GM19043 (cell line): ENCODE results near the gene NFE2.
A peak's percentile ranks its signal among the peaks of the same experiment; 100 is the strongest.
"Not testable (repeated sequence)": the region's sequence is repeated elsewhere in the genome, so short reads cannot be mapped to it uniquely, and the experiment has no call there.

Source experiments
- ATAC-seq: cut with Tn5 transposase; IDR thresholded peaks from one replicate; pipeline ENCODE4 v1.9.1; 2021; ENCODE audit warnings: low read depth; ENCODE audit not compliant: unreplicated experiment

NFE2 gene

DNA sequence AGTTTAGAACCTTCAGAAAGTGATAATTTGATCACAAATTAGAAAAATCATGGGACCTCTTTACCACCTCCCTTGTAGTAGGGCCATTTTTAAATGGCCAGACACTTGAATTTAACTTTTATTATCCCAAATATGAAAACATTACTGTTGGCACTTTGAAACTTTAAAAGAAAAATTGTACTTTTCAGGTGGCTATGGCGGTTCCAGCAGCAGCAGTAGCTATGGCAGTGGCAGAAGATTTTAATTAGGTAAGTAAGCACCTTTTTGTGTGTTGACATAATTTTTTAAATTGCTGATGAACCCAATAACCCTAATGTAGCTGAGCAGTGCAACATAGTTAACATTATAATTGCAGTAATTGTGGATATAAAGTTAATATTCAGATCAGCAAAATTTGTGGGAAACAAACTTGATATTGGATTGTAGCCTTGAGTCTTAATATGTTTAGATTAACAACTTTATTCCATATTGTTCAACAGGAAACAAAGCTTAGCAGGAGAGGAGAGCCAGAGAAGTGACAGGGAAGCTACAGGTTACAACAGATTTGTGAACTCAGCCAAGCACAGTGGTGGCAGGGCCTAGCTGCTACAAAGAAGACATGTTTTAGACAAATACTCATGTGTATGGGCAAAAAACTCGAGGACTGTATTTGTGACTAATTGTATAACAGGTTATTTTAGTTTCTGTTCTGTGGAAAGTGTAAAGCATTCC is 16.6 kb downstream of the NFE2 start:
- ATAC-seq: not testable (repeated sequence)

DNA sequence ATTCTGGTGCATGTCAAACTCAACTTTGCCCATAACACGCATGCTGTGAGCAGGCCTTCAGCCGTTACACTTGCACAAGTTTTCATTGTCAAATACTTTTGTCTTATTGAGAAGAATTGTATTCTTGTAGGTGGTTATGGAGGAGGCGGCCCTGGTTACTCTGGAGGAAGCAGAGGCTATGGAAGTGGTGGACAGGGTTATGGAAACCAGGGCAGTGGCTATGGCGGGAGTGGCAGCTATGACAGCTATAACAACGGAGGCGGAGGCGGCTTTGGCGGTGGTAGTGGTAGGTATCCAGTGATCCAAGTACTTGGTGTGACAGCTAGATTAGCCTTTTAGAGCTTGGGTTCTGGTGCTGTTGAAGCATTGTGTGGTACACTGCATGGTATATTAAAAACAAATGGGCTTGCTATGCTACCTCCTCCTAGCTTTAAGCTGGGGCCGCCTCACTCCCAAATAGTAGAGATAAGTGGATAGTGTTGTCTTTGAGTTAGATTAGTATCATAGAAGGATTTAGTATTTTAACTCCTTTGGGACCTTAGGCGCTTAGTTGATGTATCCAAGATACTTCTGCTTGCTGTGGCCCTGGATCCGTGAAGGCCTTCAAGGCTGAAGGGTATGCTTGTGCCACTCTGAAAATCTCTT is 17.7 kb downstream of the NFE2 start:
- no peak for ATAC-seq

DNA sequence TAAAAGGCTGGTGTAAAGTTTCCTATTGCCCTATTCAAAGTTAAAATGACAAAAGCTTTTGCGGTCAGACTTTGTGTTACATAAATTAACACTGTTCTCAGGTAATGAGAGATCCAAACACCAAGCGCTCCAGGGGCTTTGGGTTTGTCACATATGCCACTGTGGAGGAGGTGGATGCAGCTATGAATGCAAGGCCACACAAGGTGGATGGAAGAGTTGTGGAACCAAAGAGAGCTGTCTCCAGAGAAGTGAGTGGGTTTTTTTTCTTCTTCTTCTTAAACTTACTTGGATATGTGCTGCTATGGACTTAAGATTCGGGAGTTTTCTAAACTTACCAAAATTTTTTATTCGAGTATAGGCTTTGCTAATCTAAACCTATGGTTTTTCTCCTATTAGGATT is 19.1 kb downstream of the NFE2 start:
- ATAC-seq: not testable (repeated sequence)

DNA sequence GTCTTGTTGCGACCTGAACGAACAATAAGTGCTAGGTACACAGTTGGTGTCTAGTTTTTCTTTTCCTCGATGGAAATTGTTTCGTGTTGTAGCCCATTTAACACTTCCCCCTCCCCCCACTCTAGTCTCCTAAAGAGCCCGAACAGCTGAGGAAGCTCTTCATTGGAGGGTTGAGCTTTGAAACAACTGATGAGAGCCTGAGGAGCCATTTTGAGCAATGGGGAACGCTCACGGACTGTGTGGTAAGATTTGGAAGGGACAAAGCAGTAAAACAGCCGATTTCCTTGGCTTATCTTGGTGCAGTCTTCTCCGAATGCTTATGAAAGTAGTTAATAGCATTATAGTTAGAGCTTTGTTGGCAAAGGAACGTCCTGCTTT is 19.6 kb downstream of the NFE2 start:
- not testable (repeated sequence) for ATAC-seq

DNA sequence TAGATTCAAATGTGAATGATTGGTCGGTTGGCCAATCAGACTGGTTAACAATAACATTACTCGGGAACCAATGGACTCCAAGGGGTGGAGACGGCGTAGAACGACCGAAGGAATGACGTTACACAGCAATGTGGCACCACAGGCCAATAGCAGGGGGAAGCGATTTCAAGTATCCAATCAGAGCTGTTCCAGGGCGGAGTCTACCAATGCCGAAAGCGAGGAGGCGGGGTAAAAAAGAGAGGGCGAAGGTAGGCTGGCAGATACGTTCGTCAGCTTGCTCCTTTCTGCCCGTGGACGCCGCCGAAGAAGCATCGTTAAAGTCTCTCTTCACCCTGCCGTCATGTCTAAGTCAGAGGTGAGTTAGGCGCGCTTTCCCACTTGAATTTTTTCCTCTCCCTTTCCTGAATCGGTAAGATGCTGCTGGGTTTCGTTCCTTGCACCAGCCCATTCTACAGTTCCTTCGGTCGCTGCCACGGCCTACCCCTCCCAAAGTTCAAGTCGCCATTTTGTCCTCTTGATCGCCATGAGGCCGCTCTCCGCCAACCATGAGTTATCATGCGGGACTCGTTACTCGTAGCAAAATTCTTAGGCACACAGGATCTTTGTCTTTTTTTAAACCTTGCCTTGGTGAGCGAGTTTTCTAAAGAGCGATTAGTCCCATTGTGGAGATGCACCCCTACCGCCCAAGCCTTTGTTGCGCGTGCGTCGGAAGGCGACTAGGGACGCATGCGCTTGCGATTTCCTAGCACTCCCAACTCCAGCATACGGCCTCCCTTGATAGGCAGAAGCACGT is 20.2 kb downstream of the NFE2 start, which contains the start of gene HNRNPA1:
HNRNPA1 (plus strand) TSS at position 259 of the 793 bp plus-strand sequence; CDS start at position 341, 82 bp downstream.
- peak; percentile 75 for ATAC-seq

DNA sequence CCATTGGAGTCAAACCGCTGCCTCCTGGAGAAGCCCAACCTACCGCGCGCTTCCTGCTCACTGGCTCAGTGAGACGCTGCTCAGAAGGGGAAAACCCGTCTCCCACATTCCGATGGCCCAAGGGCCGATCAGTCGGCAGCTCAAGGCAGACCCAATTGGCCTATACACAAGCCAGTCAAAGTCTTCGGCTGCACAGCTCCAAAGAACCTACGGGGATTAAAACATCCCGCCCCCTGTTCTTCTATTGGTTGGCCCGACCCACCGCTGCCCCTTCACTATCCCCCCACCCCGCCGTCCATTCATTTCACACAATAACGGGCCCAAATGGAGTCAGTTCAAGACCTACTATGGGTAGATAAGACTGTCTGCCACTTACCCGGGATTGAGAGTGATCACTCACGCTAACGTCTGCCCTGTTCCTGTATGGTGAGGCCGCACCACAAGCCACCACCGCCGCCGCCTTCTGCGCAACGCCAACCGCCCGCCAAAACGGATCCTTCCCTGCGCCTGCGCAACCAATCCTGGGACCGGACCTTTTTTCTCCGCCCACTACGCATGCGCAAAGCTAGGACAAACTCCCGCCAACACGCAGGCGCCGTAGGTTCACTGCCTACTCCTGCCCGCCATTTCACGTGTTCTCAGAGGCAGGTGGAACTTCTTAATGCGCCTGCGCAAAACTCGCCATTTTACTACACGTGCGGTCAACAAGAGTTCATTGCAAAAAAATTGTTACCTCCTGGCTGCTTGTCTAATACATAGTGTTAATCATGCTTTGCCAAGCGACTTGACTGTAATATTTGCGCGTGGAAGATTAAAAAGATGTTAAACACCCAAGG is 21.0 kb downstream of the NFE2 start, which contains the start of gene CBX5:
CBX5 (minus strand) TSS at position 491 of the 836 bp plus-strand sequence. CDS start 22,472 bp downstream, outside the sequence.
- peak; percentile 67 for ATAC-seq

DNA sequence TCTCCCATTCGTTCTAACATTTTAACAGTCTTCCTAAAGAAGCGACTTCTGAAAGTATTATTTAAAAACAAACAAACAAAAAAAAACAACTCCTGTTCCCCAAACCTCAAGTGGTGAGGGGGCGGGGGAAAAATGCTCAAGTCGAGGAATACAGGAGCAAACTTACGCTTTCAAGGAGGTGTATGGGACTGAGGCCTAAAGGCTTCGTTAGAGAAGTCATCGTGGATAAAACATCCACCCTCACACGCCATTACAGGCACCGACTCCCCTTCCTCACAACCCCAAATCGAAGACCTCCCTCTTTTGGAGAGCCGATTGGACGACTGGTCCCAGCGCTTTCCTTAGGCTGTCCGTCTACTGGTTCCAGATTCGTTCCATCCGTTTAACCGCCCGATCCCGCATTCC is 21.6 kb downstream of the NFE2 start:
- ATAC-seq: peak; percentile 2

DNA sequence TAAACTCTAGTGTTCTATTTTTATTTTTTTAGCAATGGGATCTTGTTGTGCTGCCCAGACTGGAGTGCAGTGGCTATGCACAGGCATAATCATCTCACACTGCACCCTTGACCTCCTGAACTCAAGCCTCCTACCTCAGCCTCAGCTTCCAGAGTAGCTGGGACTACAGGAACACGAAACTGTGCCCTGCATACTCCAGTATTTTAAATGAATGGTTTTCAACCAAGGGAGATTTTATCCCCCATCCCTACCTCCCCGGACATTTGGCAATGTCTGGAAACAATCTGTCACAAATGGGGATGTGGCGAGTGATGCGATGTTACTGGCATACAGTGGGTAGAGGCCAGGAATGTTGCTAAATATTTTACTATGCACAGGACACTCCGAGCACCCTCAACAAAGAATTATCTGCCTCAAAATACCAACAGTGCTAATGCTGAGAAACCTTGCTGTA is 23.0 kb downstream of the NFE2 start:
- no peak for ATAC-seq

DNA sequence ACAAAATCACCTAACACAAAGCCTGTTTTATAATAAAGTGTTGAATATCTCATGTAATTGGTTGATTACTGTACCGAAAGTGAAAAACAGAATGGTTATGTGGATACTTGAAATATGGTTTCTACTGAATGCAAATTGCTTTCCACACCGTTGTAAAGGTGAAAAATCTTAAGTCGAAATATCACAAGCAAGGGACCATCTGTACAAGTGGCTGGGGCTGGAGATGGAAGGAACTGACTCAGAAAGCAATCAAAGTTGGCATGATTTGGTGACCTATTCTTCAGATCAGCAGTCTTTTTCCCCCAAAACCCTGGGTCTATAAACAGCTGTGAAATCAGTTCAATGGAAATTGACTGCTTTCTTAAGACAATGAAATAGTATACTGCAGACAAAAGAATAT is 24.4 kb downstream of the NFE2 start:
- ATAC-seq: no peak

DNA sequence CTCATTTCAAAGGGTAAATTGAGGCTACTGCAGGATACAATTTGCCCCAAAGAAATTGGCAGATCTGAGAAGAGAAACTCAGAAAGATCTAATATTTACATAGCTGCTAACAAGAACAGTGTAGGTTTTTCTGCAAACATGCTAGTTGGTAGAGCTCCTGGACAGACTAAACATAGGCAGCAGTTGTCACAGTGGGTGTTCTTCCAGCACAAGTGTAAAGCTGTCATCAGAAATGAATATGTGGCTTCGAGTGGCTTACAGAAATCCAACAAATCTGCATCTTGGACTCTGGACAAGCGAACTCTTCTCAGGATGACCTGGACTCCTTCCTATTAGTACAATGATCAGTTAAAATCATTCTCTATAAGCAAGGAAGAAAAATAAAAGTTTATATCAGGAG is 26.8 kb downstream of the NFE2 start:
- ATAC-seq: no peak

DNA sequence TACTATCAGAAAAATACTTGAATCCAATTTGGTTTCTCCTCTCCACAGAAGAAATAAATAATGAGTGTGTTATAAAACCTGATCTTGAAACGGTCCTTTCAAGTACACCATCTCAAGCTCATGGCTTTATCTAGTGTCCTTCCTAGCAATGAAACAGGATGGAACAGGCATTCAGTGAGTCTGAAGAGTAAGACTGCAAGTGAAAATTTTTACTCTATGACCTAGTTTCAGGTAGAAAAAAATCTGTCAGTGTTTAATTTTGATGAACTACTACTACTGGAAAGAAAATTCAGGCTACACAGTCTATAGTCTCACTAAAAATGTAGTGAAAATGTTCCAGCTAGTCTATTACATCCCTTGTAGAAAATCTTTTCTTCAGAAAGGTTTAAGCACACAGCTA is 28.6 kb downstream of the NFE2 start:
- no peak for ATAC-seq

DNA sequence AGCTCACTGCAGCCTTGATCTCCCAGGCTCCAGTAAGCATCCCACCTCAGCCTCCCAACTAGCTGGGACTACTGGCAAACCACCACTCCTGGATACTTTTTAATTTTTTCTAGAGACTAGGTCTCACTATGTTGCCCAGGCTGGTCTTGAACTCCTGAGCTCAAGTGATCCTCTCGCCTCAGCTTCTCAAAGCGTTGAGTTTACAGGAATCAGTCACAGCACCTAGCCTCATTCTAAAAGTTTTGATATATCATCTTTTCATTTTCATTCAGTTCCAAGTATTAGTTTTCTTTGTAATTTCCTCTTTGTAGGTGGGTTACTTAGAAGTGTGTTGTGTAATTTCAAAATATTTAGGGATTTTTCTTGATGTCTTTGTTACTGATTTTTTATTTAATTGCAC is 30.5 kb downstream of the NFE2 start:
- ATAC-seq: no peak

DNA sequence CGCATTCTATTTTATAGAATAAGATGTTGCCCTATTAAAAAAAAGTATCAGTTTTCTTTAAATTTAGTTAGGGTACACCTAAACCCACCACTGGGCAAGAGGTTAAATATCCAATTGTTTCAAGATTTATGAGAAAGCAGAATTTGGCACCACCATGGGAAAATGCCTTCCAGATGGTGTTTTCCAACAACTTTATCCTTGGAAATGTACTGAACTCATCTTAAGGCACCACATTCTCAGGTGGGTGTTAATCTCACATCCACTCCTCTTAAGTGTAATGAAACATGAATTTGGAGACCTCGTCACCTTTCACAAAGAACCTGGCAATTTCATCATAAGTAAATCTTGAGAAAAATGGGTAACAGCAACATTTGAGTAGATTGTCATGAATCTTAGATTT is 34.0 kb downstream of the NFE2 start:
- ATAC-seq: no peak

DNA sequence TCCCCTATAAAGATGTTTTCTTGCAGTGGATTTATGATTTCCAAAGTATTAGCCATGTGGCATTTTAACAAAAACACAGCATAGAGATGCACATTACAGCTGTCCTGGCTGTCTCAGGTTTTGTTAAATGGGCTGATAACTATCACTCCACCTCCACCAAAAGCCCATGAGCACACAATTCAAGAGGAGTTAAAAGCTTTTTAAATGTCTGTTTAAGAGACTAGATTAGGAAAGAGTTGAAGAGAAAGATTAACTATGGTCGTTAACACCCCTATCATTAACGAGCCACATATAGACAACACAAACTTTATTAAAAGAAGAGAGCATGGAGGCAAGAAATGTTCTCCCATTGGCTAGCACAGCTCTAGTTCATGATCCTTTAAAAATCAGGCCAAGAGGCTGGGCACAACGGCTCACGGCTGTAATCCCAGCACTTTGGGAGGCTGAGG is 35.4 kb downstream of the NFE2 start:
- no peak for ATAC-seq

DNA sequence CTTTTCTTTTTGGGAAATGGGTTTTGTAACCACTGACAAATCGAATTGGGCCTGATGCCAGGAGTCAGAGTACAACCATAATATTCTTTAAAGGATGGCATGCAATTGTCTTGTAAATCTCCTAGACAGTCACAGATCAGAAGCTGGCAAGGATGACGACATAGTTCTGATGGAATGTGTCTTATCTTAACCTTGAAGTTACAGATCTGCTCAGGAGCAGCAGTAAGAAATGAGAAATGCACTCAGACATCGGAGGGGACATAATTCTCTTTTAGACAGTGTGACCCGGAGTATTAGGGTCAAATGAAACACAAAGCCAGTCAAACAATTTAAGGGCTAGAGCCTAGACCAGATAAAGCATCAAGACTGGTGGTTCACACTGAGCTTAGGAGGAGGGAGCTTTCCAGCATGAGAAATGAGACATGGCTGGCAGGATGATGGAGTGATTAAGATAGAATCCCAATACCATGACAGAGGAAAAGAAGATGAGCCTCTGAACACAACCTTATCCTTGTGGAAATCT is 38.4 kb downstream of the NFE2 start:
- no peak for ATAC-seq

DNA sequence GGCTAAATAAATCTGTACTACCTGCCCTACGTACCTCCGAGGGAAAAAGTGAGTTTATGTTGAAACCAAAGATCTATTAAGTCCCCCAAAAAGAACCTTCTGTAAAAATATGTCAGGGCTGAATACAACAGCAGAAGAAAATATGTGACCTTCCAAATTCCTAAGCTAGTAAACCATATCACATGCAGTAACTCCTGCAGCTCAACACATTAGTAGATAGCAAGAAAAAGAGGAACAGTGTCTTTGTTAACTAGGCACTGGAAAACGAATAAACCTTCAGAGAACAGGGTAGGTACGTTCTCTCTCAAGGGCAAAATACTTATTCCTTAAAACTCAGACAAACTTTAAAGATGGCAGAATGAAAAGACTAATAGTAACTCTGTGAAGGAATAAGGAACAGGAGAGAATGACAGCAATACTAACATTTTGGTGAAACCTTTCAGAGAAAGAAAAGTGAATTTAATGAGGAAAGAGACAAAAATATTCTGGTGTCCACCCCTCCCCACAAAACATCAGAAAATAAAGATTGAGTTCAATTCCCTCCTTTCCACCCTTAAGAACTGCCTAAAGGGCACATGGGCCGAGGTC is 38.9 kb downstream of the NFE2 start:
- no peak for ATAC-seq

DNA sequence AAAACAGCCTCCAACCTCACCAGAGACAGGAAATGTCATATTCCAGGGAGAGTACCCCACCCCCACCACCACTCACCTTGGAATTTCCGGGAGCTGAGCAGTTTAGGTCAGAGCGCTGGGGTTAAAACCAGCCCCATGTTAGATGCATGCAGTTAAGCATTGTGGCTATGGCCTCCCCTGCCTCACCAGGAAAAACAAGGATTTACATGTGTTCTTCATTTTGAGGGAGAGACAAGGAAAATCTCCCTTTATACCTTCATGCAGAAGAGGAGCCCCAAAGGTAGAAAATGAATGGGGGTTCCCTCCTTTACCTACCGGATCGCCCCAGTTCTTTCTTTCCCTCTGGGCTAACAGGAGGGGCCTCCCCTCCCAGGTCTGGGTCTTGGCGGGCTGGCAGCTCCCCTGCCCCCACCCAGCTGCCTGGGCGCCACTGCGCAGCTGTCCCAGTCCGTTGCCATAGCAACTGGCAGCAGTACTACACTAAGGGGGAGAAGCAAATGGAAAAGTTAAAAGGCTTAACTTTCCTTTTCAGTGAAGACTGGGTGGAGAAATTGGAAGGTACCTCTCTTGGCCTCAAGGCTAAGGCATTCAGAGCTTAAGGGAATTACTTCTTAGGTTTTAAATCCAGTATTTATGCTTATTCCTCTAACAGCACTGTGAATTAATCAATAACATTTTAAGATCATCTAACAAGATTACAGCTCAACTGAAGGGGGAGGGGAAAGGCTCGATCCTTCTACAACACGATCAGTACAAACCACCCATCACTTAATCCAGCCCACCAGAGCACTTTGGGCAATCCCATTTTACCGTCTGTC is 41.4 kb downstream of the NFE2 start:
- ATAC-seq: peak; percentile 84

DNA sequence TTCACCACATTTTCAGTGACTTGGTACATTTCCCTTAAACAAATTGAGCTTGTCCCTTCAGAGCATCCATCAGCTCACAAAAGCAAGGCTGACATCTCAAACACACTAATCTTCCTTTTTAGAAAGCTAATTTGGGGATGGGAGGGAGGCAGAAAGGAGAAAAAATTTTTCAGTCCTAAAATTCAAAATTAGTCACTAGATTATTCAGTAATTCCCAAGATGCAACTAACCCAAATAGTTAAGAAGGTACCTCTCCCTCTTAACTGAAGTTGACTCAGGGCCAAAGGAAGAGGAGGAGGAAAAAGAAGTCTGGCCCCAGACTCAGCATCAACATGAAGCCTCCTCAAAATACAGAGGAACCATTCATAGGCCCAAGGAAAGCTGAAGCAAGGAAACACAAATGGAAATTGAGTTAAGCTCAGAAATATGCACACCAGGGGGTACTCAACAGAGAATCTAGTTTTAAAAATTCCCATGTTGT is 42.6 kb downstream of the NFE2 start:
- ATAC-seq: no peak

DNA sequence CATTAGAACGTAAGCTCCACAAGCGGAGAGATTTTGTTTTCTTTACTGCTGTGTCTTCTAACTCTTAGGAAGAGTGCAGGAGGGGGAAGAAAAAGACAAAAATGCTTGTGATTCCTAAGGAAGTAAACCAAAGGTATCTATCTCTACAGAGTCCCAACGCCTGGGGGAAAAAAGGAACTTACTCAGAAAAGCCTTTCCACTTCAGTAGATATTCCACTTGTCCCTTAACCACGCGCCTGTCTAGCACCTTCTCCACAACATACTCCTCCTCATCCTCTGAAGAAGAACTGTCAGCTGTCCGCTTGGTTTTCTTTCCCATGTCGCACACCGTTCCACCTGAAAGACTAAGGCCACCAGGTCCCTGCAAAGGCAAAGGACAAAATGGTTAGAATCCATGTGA is 43.5 kb downstream of the NFE2 start:
- ATAC-seq: no peak
